Stimulated activated CD8-positive, alpha-beta memory T cell treated with anti-CD3 and anti-CD28 coated beads, Interleukin-4, amount 100 ng/mL, for 48 hours (primary cell): Measurements from ENCODE around the gene EPGN.

Source experiments
- DNase-seq: peaks from one replicate; pipeline ENCODE4 v3.0.0-alpha.2; 2020

EPGN gene

GRCh38 chr4:74344031-74344430, 35.8 kb downstream of the EPGN start:
- no peak for DNase-seq

- no peak for DNase-seq
These were observed 45.6 kb downstream of the EPGN start for GRCh38 chr4:74353858-74354257.

- no peak for DNase-seq
These were observed 49.7 kb downstream of the EPGN start for GRCh38 chr4:74357965-74358364.

DNA sequence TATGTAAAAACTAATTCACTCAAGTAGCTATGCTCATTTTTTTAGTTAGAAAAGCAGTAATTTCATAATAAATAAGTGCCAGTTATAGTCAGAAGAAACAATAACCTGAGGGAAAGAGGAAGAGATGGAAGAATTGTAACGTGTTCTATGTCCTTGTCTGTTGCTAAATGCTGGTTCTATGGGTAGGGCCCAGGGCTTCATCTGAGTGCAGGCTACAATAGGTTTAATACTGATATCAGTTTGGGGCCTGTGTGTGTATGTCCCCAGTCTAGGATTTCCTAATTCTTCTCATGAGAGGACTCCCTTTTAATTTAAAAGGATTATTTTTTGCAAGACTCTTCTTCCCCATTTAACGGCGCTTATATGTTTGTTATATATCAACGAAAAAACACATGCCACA, 53.4 kb downstream of the EPGN start:
- no peak for DNase-seq

DNA sequence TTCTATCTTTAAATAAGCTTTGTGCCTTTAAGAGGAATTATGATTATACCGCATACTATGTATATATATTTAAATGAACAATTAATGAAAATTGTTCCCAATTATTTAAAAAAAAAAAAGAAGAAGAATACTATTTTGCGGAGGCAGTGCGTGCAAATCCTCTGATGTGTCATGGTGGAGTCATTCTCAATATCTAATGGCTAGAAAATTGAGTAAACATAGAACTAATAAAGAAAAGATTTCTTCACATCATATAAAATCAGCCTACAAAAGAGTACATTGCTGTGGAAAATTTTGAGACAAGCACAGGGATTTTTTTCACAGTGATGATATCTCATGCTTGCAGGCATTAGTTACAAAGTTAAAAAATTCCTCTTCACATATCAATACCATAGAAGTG, 54.1 kb downstream of the EPGN start:
- DNase-seq = no peak

GRCh38 chr4:74364256-74364651, 56.0 kb downstream of the EPGN start:
- no peak for DNase-seq

- DNase-seq = peak; percentile 32
These were observed 56.6 kb downstream of the EPGN start, which contains the start of gene EREG for GRCh38 chr4:74364652-74365491. EREG (plus strand) TSS chr4:74365145; CDS start chr4:74365309, 164 bp downstream.

DNA sequence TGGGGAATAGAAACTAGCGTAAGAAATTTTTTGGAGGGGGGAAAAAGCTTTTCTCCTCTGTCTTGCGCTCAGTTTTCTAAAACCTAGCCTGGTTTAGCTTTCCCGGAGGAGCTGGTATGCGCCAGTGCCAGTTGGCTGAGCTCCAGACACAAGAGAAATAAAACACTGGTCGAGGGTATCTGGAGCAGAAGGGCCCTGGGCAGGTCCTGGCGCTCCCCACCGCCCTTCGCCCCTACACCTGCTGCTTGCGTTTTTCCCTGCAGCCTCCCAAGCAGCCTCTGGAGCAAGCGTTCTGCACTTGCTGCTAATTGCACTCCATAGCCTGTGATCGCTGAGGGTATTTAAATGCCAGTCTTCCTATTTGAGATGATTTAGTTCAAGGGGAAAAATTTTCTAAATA, 57.5 kb downstream of the EPGN start:
- no peak for DNase-seq
